Activated effector memory CD4-positive, alpha-beta T cell treated with anti-CD3 and anti-CD28 coated beads, Interleukin-2, amount 50 U/mL, for 16 hours (primary cell): ENCODE measurements around the gene OPA1.

Source experiments
- DNase-seq: peaks from one replicate; pipeline ENCODE4 v3.0.0-alpha.2; 2020

OPA1 gene

GRCh38 chr3:193744822-193745684, 152.0 kb downstream of the OPA1 start:
- no peak for DNase-seq

GRCh38 chr3:193746832-193747231, 153.8 kb downstream of the OPA1 start:
- DNase-seq = no peak
